IMR-90 (cell line): Measurements from ENCODE around the gene ROCK2. TPM values are rescaled to one million over a fixed set of nuclear protein-coding genes. Genes with fewer than 3 reads are reported as not detected.

Experiments
- ATAC-seq: fragments of 200-7000 bp; cut with Tn5 transposase; 2 replicates; pipeline ENCODE4 v1.9.1; 2020; ENCODE audit warnings: low read depth, mild to moderate bottlenecking, moderate library complexity
- BruUV-seq: library from RNA; stranded (reverse); fragments of 400-500 nt; replicated peaks from 2 replicates; lab custom pipeline; 2021; lab: Mats Ljungman, UMichigan
- CTCF ChIA-PET: fragments of 300-600 bp; formaldehyde crosslinking; extraction: SDS; loops from one replicate; lab custom pipeline; 2021; ENCODE audit warnings: antibody characterized with exemption; lab: Yijun Ruan, JAX
- POLR2A ChIA-PET: fragments of 300-600 bp; sonication (Branson Sonifier 250); formaldehyde crosslinking; loops from one replicate; lab custom pipeline; 2022; ENCODE audit warnings: antibody characterized with exemption; ENCODE audit not compliant: unreplicated experiment; lab: Charles Lee
- DNase-seq: peaks from one replicate; pipeline ENCODE4 v3.0.0; 2013
- H2AFZ ChIP-seq: replicated peaks from 2 replicates; pipeline ENCODE3; 2013; ENCODE audit warnings: low read length, mild to moderate bottlenecking; ENCODE audit not compliant: poor library complexity
- H2AK5ac ChIP-seq: 2 replicates; pipeline ENCODE4 v1.6.1; 2013; ENCODE audit warnings: low read depth, low read length, inconsistent platforms
- H2AK9ac ChIP-seq: replicated peaks from 2 replicates; pipeline ENCODE3; 2013; ENCODE audit warnings: mild to moderate bottlenecking, low read depth, low read length, moderate library complexity; ENCODE audit not compliant: poor library complexity
- H2BK120ac ChIP-seq: 2 replicates; pipeline ENCODE4 v1.6.1; 2013; ENCODE audit warnings: low read depth, low read length, inconsistent platforms
- H2BK15ac ChIP-seq: 3 replicates; pipeline ENCODE4 v1.6.1; 2013; ENCODE audit warnings: low read depth, low read length, inconsistent platforms
- H2BK20ac ChIP-seq: 2 replicates; pipeline ENCODE4 v1.6.1; 2013; ENCODE audit warnings: low read depth, mild to moderate bottlenecking, inconsistent platforms, low read length, moderate library complexity
- H2BK5ac ChIP-seq: 2 replicates; pipeline ENCODE4 v1.6.1; 2013; ENCODE audit warnings: mild to moderate bottlenecking, low read depth, low read length, inconsistent platforms; ENCODE audit not compliant: poor library complexity, severe bottlenecking
- H3K14ac ChIP-seq: replicated peaks from 2 replicates; pipeline ENCODE4 v1.6.1; 2013; ENCODE audit warnings: low read depth, low read length, inconsistent platforms
- H3K18ac ChIP-seq: 2 replicates; pipeline ENCODE4 v1.6.1; 2013; ENCODE audit warnings: low read depth, low read length, control low read depth
- H3K23ac ChIP-seq: 2 replicates; pipeline ENCODE4 v1.6.1; 2013; ENCODE audit warnings: low read depth, low read length, inconsistent platforms
- H3K27ac ChIP-seq: 2 replicates; pipeline ENCODE4 v1.5.1; 2013; ENCODE audit warnings: mild to moderate bottlenecking, control low read depth, low read length; ENCODE audit not compliant: insufficient read depth
- H3K27me3 ChIP-seq: 2 replicates; pipeline ENCODE4 v1.6.1; 2013; ENCODE audit warnings: low read length; ENCODE audit not compliant: control insufficient read depth, insufficient read depth
- H3K36me3 ChIP-seq: 2 replicates; pipeline ENCODE4 v1.6.1; 2013; ENCODE audit warnings: low read length, mixed read lengths; ENCODE audit not compliant: control insufficient read depth, insufficient read depth
- H3K4ac ChIP-seq: 2 replicates; pipeline ENCODE4 v1.6.1; 2013; ENCODE audit warnings: low read depth, low read length, inconsistent platforms
- H3K4me1 ChIP-seq: 2 replicates; pipeline ENCODE4 v1.6.1; 2013; ENCODE audit warnings: low read length, mixed read lengths; ENCODE audit not compliant: control insufficient read depth, insufficient read depth
- H3K4me2 ChIP-seq: 2 replicates; pipeline ENCODE4 v1.6.1; 2013; ENCODE audit warnings: low read depth, mild to moderate bottlenecking, control low read depth, low read length, moderate library complexity
- H3K4me3 ChIP-seq: 2 replicates; pipeline ENCODE4 v1.5.1; 2013; ENCODE audit warnings: low read depth, mild to moderate bottlenecking, control low read depth, low read length, moderate library complexity; ENCODE audit not compliant: insufficient read depth
- H3K56ac ChIP-seq: 2 replicates; pipeline ENCODE4 v1.6.1; 2013; ENCODE audit warnings: low read length, inconsistent platforms; ENCODE audit not compliant: insufficient read depth; ENCODE audit errors: extremely low read depth
- H3K79me1 ChIP-seq, 2 experiments: 2 replicates each; pipeline ENCODE4 v1.6.1; 2013; ENCODE audit warnings: low read length in 2 of 2, inconsistent platforms in 1 of 2, low read depth in 1 of 2
- H3K9ac ChIP-seq: 2 replicates; pipeline ENCODE4 v1.6.1; 2013; ENCODE audit warnings: low read depth, low read length, control low read depth
- H3K9me1 ChIP-seq: 2 replicates; pipeline ENCODE4 v1.6.1; 2013; ENCODE audit warnings: low read length, inconsistent platforms; ENCODE audit not compliant: insufficient read depth
- H3K9me3 ChIP-seq: 2 replicates; pipeline ENCODE4 v1.6.1; 2013; ENCODE audit warnings: low read length; ENCODE audit not compliant: control insufficient read depth, insufficient read depth
- H4K20me1 ChIP-seq: 2 replicates; pipeline ENCODE4 v1.6.1; 2013; ENCODE audit warnings: low read length, inconsistent platforms; ENCODE audit not compliant: insufficient read depth
- H4K5ac ChIP-seq: 2 replicates; pipeline ENCODE4 v1.6.1; 2013; ENCODE audit warnings: mild to moderate bottlenecking, low read depth, low read length, control low read depth
- H4K8ac ChIP-seq, 2 experiments: 2 replicates each; pipeline ENCODE4 v1.6.1; 2013; ENCODE audit warnings: low read depth in 2 of 2, low read length in 2 of 2, control low read depth in 1 of 2, inconsistent platforms in 1 of 2
- H4K91ac ChIP-seq: 2 replicates; pipeline ENCODE4 v1.6.1; 2013; ENCODE audit warnings: low read depth, low read length, inconsistent platforms; ENCODE audit not compliant: insufficient read depth
- CTCF ChIP-seq: conservative IDR thresholded peaks from 2 replicates; pipeline ENCODE4 v1.5.1; 2012; ENCODE audit warnings: mild to moderate bottlenecking, low read depth, low read length, improper control_type of control experiment
- USF2 ChIP-seq: fragments of 150-350 bp; IDR thresholded peaks from 2 replicates; pipeline ENCODE4 v1.6.1; 2017; ENCODE audit warnings: mild to moderate bottlenecking, antibody characterized with exemption, low read length, low read depth
- WGBS, 2 experiments: methylation state at CpG; one replicate each; pipeline versions ENCODE4 v1.1.5 to v1.1.7; 2013; ENCODE audit warnings: missing lambda C conversion rate in 2 of 2; ENCODE audit not compliant: insufficient read length in 1 of 2; ENCODE audit errors: extremely low coverage in 2 of 2; 5-methylcytosine and 5-hydroxymethylcytosine counted together
- dilution Hi-C: fragments of 300-500 bp; cut with HindIII; formaldehyde crosslinking; loops from one replicate; pipeline ENCODE4 v1.14.3; 2018; ENCODE audit warnings: low sequenced_read_pairs; ENCODE audit not compliant: unreplicated experiment
- in situ Hi-C: fragments of 300-500 bp; cut with MboI; formaldehyde crosslinking; loops from 3 replicates; pipeline ENCODE4 v1.14.3; 2019; ENCODE audit warnings: low sequenced_read_pairs, inconsistent platforms, mixed read lengths
- intact Hi-C: fragments of 100-400 bp; cut with micrococcal nuclease; formaldehyde crosslinking; loops from 2 replicates; pipeline ENCODE4 v1.10.0; 2022
- polyA plus RNA-seq, 3 experiments: library from polyadenylated mRNA; depleted of rRNA; stranded (reverse); fragments of >200 nt; gene quantifications; 2 replicates each; pipeline ENCODE4 v1.2.3, GENCODE V29; 2012; ENCODE audit warnings: low replicate concordance in 1 of 3
- total RNA-seq: library from RNA; depleted of rRNA; stranded (reverse); fragments of >200 nt; gene quantifications from 2 replicates; pipeline ENCODE4 v1.2.3, GENCODE V29; 2012

The ROCK2 gene
- total and polyA plus RNA-seq, 2 of the 4 experiments (the other 2 are of a cell fraction): 9.0 to 28.3 TPM

GRCh38 chr2:11370377-11371091 is 26.1 kb upstream of the ROCK2 start:
- no peaks in the 10 kb centered on the region for H3K36me3 ChIP-seq
- H4K5ac ChIP-seq: peak overlapping the region; percentile 15; the same call in 1 of the 2 replicates
- no peak overlapping the region for H3K4me2 ChIP-seq
- H3K4me3 ChIP-seq: no peak overlapping the region
- peak overlapping the region; percentile 27; the same call in 1 of the 2 replicates for H4K91ac ChIP-seq
- H2AFZ ChIP-seq: no peak overlapping the region
- peak overlapping the region; percentile 46; the same call in 1 of the 2 replicates for H3K4ac ChIP-seq
- intact Hi-C loops: no loop called here
- no peak overlapping the region for H4K8ac ChIP-seq
- H3K27me3 ChIP-seq: no peaks in the 10 kb centered on the region
- WGBS, 2 experiments: 92% methylated on average over 4 of the region's 10 CpGs; no CpG with 5 or more reads in 1 of the 2 experiments
- ChIA-PET POLR2A (no interaction called here), CTCF (no interaction called here)
- peaks cover 25% of the 10 kb centered on the region for H3K4me1 ChIP-seq
- no peak overlapping the region for H3K9ac ChIP-seq
- no peak overlapping the region for H2AK9ac ChIP-seq
- peak overlapping the region; percentile 32; the same call in 1 of the 2 replicates for H2BK120ac ChIP-seq
- H3K14ac ChIP-seq: 0 out of 2 replicates have a peak overlapping the region, but pooled peaks have one; percentile 18
- H3K23ac ChIP-seq: no peak overlapping the region
- in situ Hi-C loops: no loop called here
- H3K56ac ChIP-seq: no peak overlapping the region
- no peaks in the 10 kb centered on the region for H3K9me3 ChIP-seq
- H2BK5ac ChIP-seq: no peak overlapping the region
- peaks cover 0 to 10% of the 10 kb centered on the region in 2 experiments; a peak in 1 of 4 replicates for H3K79me1 ChIP-seq
- DNase-seq: peak; percentile 43
- BruUV-seq: no TSS peak
- H2AK5ac ChIP-seq: peak overlapping the region; percentile 75; the same call in 1 of the 2 replicates
- peaks cover 18% of the 10 kb centered on the region; the same call in 1 of the 2 replicates for H3K9me1 ChIP-seq
- TF ChIP-seq USF2 (peak; percentile 9; the same call in 1 of the 2 replicates), CTCF (no peak)
- H2BK20ac ChIP-seq: peak overlapping the region; percentile 20; the same call in 1 of the 2 replicates
- H3K27ac ChIP-seq: no peak overlapping the region
- peak overlapping the region; percentile 36; the same call in 1 of the 3 replicates for H2BK15ac ChIP-seq
- no peak for ATAC-seq
- dilution Hi-C loops: no loop called here
- H4K20me1 ChIP-seq: no peaks in the 10 kb centered on the region
- no peak overlapping the region for H3K18ac ChIP-seq
